Measurements from ENCODE around the gene SCAMP2. TPM values are rescaled to one million over a fixed set of nuclear protein-coding genes. Genes with fewer than 3 reads are reported as not detected.

SCAMP2 gene
- total RNA-seq, 1 donor from 2014 or later = 56.7 TPM

- no peak within 1 kb of the TSS for H3K27ac ChIP-seq
- no peaks in the 10 kb centered on the region for H3K4me1 ChIP-seq
- H3K36me3 ChIP-seq = no peaks in the 10 kb centered on the region
- no peak for DNase-seq (ENCODE audit: extremely low spot score in 2 of 2)
- TF ChIP-seq POLR2A (IDR thresholded peaks at IDR 0.05) (no peak), CTCF (IDR thresholded peaks at IDR 0.05) (no peak), POLR2AphosphoS5 (IDR thresholded peaks at IDR 0.05; ENCODE audit: insufficient read depth in 1 of 2, low read depth in 1 of 2) (no peak)
- no peak within 1 kb of the TSS for H3K4me3 ChIP-seq
- H3K9me3 ChIP-seq = no peaks in the 10 kb centered on the region
- H3K27me3 ChIP-seq = no peaks in the 10 kb centered on the region
- intact Hi-C loops (cut with DNase I) = no loop called here
These were observed 46.8 kb downstream of the SCAMP2 start, which contains the start of gene CPLX3 for GRCh38 chr15:74826364-74826819. Gene CPLX3 (plus strand): TSS chr15:74826627. CDS start chr15:74826704, 77 bp downstream.

GRCh38 chr15:74825866-74826265 lies 47.3 kb downstream of the SCAMP2 start:
- H3K36me3 ChIP-seq = no peaks in the 10 kb centered on the region
- no peak for DNase-seq (ENCODE audit: extremely low spot score in 2 of 2)
- no peaks in the 10 kb centered on the region for H3K27me3 ChIP-seq
- TF ChIP-seq CTCF (IDR thresholded peaks at IDR 0.05) = no peak
- TF ChIP-seq POLR2A (IDR thresholded peaks at IDR 0.05) = no peak
- no peak for TF ChIP-seq POLR2AphosphoS5 (IDR thresholded peaks at IDR 0.05; ENCODE audit: insufficient read depth in 1 of 2, low read depth in 1 of 2)
- no peaks in the 10 kb centered on the region for H3K9me3 ChIP-seq
- no peak overlapping the region for H3K4me3 ChIP-seq
- H3K27ac ChIP-seq = no peak overlapping the region
- H3K4me1 ChIP-seq = no peaks in the 10 kb centered on the region
- intact Hi-C loops (cut with DNase I) = no loop called here

- no peaks in the 10 kb centered on the region for H3K9me3 ChIP-seq
- H3K4me3 ChIP-seq = no peak overlapping the region
- intact Hi-C loops (cut with DNase I) = no loop called here
- no peak overlapping the region for H3K27ac ChIP-seq
- H3K27me3 ChIP-seq = no peaks in the 10 kb centered on the region
- no peak for TF ChIP-seq POLR2A (IDR thresholded peaks at IDR 0.05)
- TF ChIP-seq POLR2AphosphoS5 (IDR thresholded peaks at IDR 0.05; ENCODE audit: insufficient read depth in 1 of 2, low read depth in 1 of 2) = no peak
- no peak for TF ChIP-seq CTCF (IDR thresholded peaks at IDR 0.05)
- no peaks in the 10 kb centered on the region for H3K4me1 ChIP-seq
- H3K36me3 ChIP-seq = no peaks in the 10 kb centered on the region
- DNase-seq (ENCODE audit: extremely low spot score in 2 of 2) = no peak
These were observed 48.2 kb downstream of the SCAMP2 start for GRCh38 chr15:74824976-74825375.

DNA sequence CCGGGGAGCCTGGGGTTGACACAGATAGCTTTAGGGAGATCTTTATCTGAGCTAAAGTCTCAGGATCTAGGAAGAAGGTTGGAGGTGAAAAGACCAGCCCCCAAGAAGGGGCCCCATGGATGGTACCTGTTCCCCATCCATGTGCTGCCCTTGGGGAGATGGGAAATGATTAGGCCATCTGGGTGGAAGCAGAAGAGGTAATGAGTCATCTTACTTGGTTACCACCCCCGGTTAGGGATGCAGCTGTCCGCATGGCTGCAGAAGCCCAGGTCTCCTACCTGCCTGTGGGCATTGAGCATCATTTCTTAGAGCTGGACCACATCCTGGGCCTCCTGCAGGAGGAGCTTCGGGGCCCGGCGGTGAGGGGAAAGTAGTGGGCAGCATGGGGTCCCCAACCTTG lies 49.8 kb downstream of the SCAMP2 start:
- intact Hi-C loops (cut with DNase I) = no loop called here
- no peaks in the 10 kb centered on the region for H3K36me3 ChIP-seq
- no peak for DNase-seq (ENCODE audit: extremely low spot score in 2 of 2)
- TF ChIP-seq POLR2AphosphoS5 (IDR thresholded peaks at IDR 0.05; ENCODE audit: insufficient read depth in 1 of 2, low read depth in 1 of 2) = no peak
- TF ChIP-seq CTCF (IDR thresholded peaks at IDR 0.05) = no peak
- no peak for TF ChIP-seq POLR2A (IDR thresholded peaks at IDR 0.05)
- H3K27ac ChIP-seq = no peak overlapping the region
- no peaks in the 10 kb centered on the region for H3K9me3 ChIP-seq
- peaks cover 7% of the 10 kb centered on the region for H3K4me1 ChIP-seq
- H3K4me3 ChIP-seq = no peak overlapping the region
- H3K27me3 ChIP-seq = no peaks in the 10 kb centered on the region

GRCh38 chr15:74822233-74822632 lies 50.9 kb downstream of the SCAMP2 start:
- H3K4me1 ChIP-seq = peaks cover 18% of the 10 kb centered on the region
- DNase-seq (ENCODE audit: extremely low spot score in 2 of 2) = no peak
- no peaks in the 10 kb centered on the region for H3K36me3 ChIP-seq
- H3K27ac ChIP-seq = no peak overlapping the region
- intact Hi-C loops (cut with DNase I) = no loop called here
- no peak overlapping the region for H3K4me3 ChIP-seq
- no peaks in the 10 kb centered on the region for H3K9me3 ChIP-seq
- TF ChIP-seq CTCF (IDR thresholded peaks at IDR 0.05) = no peak
- no peak for TF ChIP-seq POLR2AphosphoS5 (IDR thresholded peaks at IDR 0.05; ENCODE audit: insufficient read depth in 1 of 2, low read depth in 1 of 2)
- TF ChIP-seq POLR2A (IDR thresholded peaks at IDR 0.05) = no peak
- no peaks in the 10 kb centered on the region for H3K27me3 ChIP-seq
